A549 (cell line): ENCODE results near the gene KATNAL1. TPM values are rescaled to one million over a fixed set of nuclear protein-coding genes. Genes with fewer than 3 reads are reported as not detected.

ENCODE experiments used
- ATAC-seq, 2 experiments: fragments of 200-7000 bp in 1 of 2; fragments of >200 bp in 1 of 2; cut with Nextera tagmentation in 1 of 2; cut with Tn5 transposase in 1 of 2; 3 replicates each; pipeline versions ENCODE4 v1.8.0 to v1.9.1; 2018 to 2020; ENCODE audit warnings: mild to moderate bottlenecking in 1 of 2, moderate library complexity in 1 of 2
- CTCF ChIA-PET: fragments of 300-600 bp; sonication (Branson Sonifier 250); formaldehyde crosslinking; extraction: SDS; loops from one replicate; lab custom pipeline; 2021; ENCODE audit warnings: antibody characterized with exemption, inconsistent platforms; lab: Yijun Ruan, JAX
- POLR2A ChIA-PET: fragments of 350-600 bp; formaldehyde crosslinking; extraction: SDS; loops from one replicate; lab custom pipeline; 2021; ENCODE audit warnings: antibody characterized with exemption, inconsistent platforms; lab: Yijun Ruan, JAX
- DNase-seq, 2 experiments: peaks; one replicate each; pipeline versions ENCODE4 v3.0.0 to v3.0.0-alpha.2; 2011 to 2016; ENCODE audit warnings: low read depth in 1 of 2, low spot score in 1 of 2
- FAIRE-seq: peaks from 2 replicates; lab custom pipeline; 2011; peaks lifted over from hg19 to GRCh38; lab: Jason Lieb, UNC
- H3K27ac ChIP-seq, 2 experiments: fragments of >200 bp; sonication (Bioruptor Twin); formaldehyde crosslinking; 3 replicates each; pipeline ENCODE4 v1.5.1; 2016 to 2017
- H3K4me1 ChIP-seq: fragments of >200 bp; sonication (Bioruptor Twin); formaldehyde crosslinking; 3 replicates; pipeline ENCODE4 v1.6.1; 2016
- H3K4me2 ChIP-seq: fragments of >200 bp; sonication (Bioruptor Twin); formaldehyde crosslinking; 3 replicates; pipeline ENCODE4 v1.6.1; 2016
- H3K4me3 ChIP-seq: fragments of >200 bp; sonication (Bioruptor Twin); formaldehyde crosslinking; 3 replicates; pipeline ENCODE4 v1.5.1; 2016
- H3K9me3 ChIP-seq: fragments of >200 bp; sonication (Bioruptor Twin); formaldehyde crosslinking; 3 replicates; pipeline ENCODE4 v1.6.1; 2016
- CEBPB ChIP-seq, 2 experiments: fragments of >200 bp in 1 of 2; sonication (Bioruptor Twin) in 1 of 2; formaldehyde crosslinking in 1 of 2; IDR thresholded peaks; 2 replicates each; pipeline ENCODE4 v1.6.1; 2012 to 2016
- E2F6 ChIP-seq: IDR thresholded peaks from 2 replicates; pipeline ENCODE4 v1.6.1; 2012; ENCODE audit warnings: low read depth, borderline replicate concordance
- EHF ChIP-seq: fragments of 250-450 bp; sonication (Bioruptor Pico); IDR thresholded peaks from 2 replicates; pipeline ENCODE4 v1.5.0; 2020; ENCODE audit warnings: mild to moderate bottlenecking
- EP300 ChIP-seq, 2 experiments: fragments of >200 bp; sonication (Bioruptor Twin); formaldehyde crosslinking; IDR thresholded peaks; 2 replicates in 1 of 2; 3 replicates in 1 of 2; pipeline ENCODE4 v1.6.1; 2016 to 2017
- ESRRA ChIP-seq: fragments of 150-350 bp; IDR thresholded peaks from 2 replicates; pipeline ENCODE4 v1.6.1; 2014; ENCODE audit warnings: mild to moderate bottlenecking, low read length, borderline replicate concordance
- FOSB ChIP-seq: fragments of 250-450 bp; sonication (Bioruptor Pico); IDR thresholded peaks from 2 replicates; pipeline ENCODE4 v1.5.0; 2020; ENCODE audit warnings: mild to moderate bottlenecking, moderate library complexity
- GATA3 ChIP-seq: IDR thresholded peaks from 2 replicates; pipeline ENCODE4 v1.6.1; 2012; ENCODE audit warnings: borderline replicate concordance
- HOXA7 ChIP-seq: fragments of 250-450 bp; sonication (Bioruptor Pico); IDR thresholded peaks from 2 replicates; pipeline ENCODE4 v1.5.0; 2020; ENCODE audit warnings: mild to moderate bottlenecking, moderate library complexity
- HOXB13 ChIP-seq: fragments of 250-450 bp; sonication (Bioruptor Pico); IDR thresholded peaks from 2 replicates; pipeline ENCODE4 v1.5.0; 2020; ENCODE audit warnings: low read depth, mild to moderate bottlenecking, moderate library complexity
- JUN ChIP-seq, 2 experiments: fragments of >200 bp; sonication (Bioruptor Twin); formaldehyde crosslinking; IDR thresholded peaks; 2 replicates in 1 of 2; 3 replicates in 1 of 2; pipeline ENCODE4 v1.6.1; 2016 to 2017
- JUNB ChIP-seq: fragments of >200 bp; sonication (Bioruptor Twin); formaldehyde crosslinking; IDR thresholded peaks from 2 replicates; pipeline ENCODE4 v1.6.1; 2016
- KDM1A ChIP-seq: fragments of 200-600 bp; sonication (generic); IDR thresholded peaks from 2 replicates; pipeline ENCODE4 v1.6.1; 2016; ENCODE audit warnings: low read depth, mild to moderate bottlenecking
- MYC ChIP-seq: IDR thresholded peaks from 2 replicates; pipeline ENCODE4 v1.6.1; 2012; ENCODE audit warnings: mild to moderate bottlenecking, inconsistent platforms, low read length, improper control_type of control experiment, borderline replicate concordance
- POLR2A ChIP-seq: IDR thresholded peaks from 2 replicates; pipeline ENCODE4 v1.6.1; 2012; ENCODE audit warnings: mild to moderate bottlenecking, low read length
- RAD21 ChIP-seq, 2 experiments: fragments of >200 bp in 1 of 2; sonication (Bioruptor Twin) in 1 of 2; formaldehyde crosslinking in 1 of 2; IDR thresholded peaks in 1 of 2; conservative IDR thresholded peaks in 1 of 2; 2 replicates in 1 of 2; 3 replicates in 1 of 2; pipeline ENCODE4 v1.6.1; 2012 to 2018; ENCODE audit warnings: inconsistent platforms in 1 of 2
- RCOR1 ChIP-seq: fragments of 150-350 bp; IDR thresholded peaks from 2 replicates; pipeline ENCODE4 v1.6.1; 2014; ENCODE audit warnings: antibody characterized with exemption, low read length, low read depth
- SMC3 ChIP-seq: fragments of >200 bp; sonication (Bioruptor Twin); formaldehyde crosslinking; IDR thresholded peaks from 3 replicates; pipeline ENCODE4 v1.6.1; 2018; ENCODE audit warnings: inconsistent platforms
- TP53 ChIP-seq: fragments of 250-450 bp; sonication (Bioruptor Pico); IDR thresholded peaks from 2 replicates; pipeline ENCODE4 v1.5.0; 2021; ENCODE audit warnings: mild to moderate bottlenecking, moderate library complexity
- USF2 ChIP-seq: fragments of 450-650 bp; IDR thresholded peaks from 2 replicates; pipeline ENCODE4 v1.6.1; 2014; ENCODE audit warnings: antibody characterized with exemption
- WGBS: methylation state at CpG from one replicate; pipeline ENCODE4 v1.1.6; 2017; ENCODE audit errors: missing lambda C conversion rate; 5-methylcytosine and 5-hydroxymethylcytosine counted together
- polyA plus RNA-seq, 4 experiments: library from polyadenylated mRNA; depleted of rRNA in 3 of 4; stranded (reverse); fragments of >200 nt; fragmentation: RNase III in 1 of 4; extraction: RNeasy Plus Mini Kit Qiagen cat#74134 plus additional on column Dnase treatment in 1 of 4; gene quantifications; 2 replicates in 3 of 4; 3 replicates in 1 of 4; pipeline ENCODE4 v1.2.3, GENCODE V29; 2011 to 2017
- TF ChIP-seq, protein P1 (sequence below): fragments of >200 bp; sonication (Bioruptor Twin); formaldehyde crosslinking; IDR thresholded peaks from 3 replicates; pipeline ENCODE4 v1.5.1; 2016

The KATNAL1 gene
- polyA plus RNA-seq, 2 of the 4 experiments (the other 2 are of a cell fraction), result 7.9 to 10.5 TPM

GRCh38 chr13:30354493-30355383 is 47.4 kb upstream of the KATNAL1 start:
- no peak for FAIRE-seq
- Histone ChIP-seq H3K4me2 (no peak overlapping the region), H3K27ac (no peak overlapping the region)
- TF ChIP-seq GATA3, result no peak
- TF ChIP-seq EP300 (IDR thresholded peaks at IDR 0.05), result no peak
- TF ChIP-seq SMC3, result no peak
- no peak for TF ChIP-seq POLR2A
- no peak for TF ChIP-seq EHF
- TF ChIP-seq HOXB13, result no peak
- no peak for TF ChIP-seq RAD21 (conservative IDR thresholded peaks at IDR 0.05 in 1 of 2, IDR thresholded peaks at IDR 0.05 in 1 of 2)
- TF ChIP-seq RCOR1, result no peak
- TF ChIP-seq E2F6, result no peak
- no peak for TF ChIP-seq JUNB
- no peak for TF ChIP-seq CEBPB (IDR thresholded peaks at IDR 0.05)
- TF ChIP-seq HOXA7, result no peak
- TF ChIP-seq, protein P1, sequence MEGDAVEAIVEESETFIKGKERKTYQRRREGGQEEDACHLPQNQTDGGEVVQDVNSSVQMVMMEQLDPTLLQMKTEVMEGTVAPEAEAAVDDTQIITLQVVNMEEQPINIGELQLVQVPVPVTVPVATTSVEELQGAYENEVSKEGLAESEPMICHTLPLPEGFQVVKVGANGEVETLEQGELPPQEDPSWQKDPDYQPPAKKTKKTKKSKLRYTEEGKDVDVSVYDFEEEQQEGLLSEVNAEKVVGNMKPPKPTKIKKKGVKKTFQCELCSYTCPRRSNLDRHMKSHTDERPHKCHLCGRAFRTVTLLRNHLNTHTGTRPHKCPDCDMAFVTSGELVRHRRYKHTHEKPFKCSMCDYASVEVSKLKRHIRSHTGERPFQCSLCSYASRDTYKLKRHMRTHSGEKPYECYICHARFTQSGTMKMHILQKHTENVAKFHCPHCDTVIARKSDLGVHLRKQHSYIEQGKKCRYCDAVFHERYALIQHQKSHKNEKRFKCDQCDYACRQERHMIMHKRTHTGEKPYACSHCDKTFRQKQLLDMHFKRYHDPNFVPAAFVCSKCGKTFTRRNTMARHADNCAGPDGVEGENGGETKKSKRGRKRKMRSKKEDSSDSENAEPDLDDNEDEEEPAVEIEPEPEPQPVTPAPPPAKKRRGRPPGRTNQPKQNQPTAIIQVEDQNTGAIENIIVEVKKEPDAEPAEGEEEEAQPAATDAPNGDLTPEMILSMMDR, result no peak
- no peak for TF ChIP-seq ESRRA
- no peak for TF ChIP-seq TP53
- TF ChIP-seq, all 56 proteins: peak for 0
- H3K4me3 ChIP-seq, result no peak overlapping the region
- ATAC-seq, result no peak
- ChIA-PET CTCF (interaction anchor here (0.6 to 0.8 kb wide), 2 partner anchors 222 to 775 kb away, joined by 3 read pairs; no protein-coding TSS in a partner anchor), POLR2A (no interaction called here)
- peaks cover 8% of the 10 kb centered on the region; the same call in 1 of the 3 replicates for H3K9me3 ChIP-seq
- no peaks in the 10 kb centered on the region for H3K4me1 ChIP-seq
- DNase-seq, result no peak
- 78% methylated on average over 17 of the region's 17 CpGs for WGBS

GRCh38 chr13:30353471-30354215 is 46.3 kb upstream of the KATNAL1 start:
- no peak for DNase-seq
- TF ChIP-seq USF2, result no peak
- no peak for TF ChIP-seq MYC
- TF ChIP-seq FOSB (CRISPR knock-in tag), result no peak
- no peak for TF ChIP-seq KDM1A
- no peak for TF ChIP-seq JUN (IDR thresholded peaks at IDR 0.05)
- no peak for ATAC-seq
- no peak for FAIRE-seq
- 46% methylated on average over 4 of the region's 4 CpGs for WGBS
- Histone ChIP-seq H3K4me3 (no peak overlapping the region), H3K4me2 (no peak overlapping the region), H3K9me3 (peaks cover 8% of the 10 kb centered on the region; the same call in 1 of the 3 replicates), H3K27ac (no peak overlapping the region), H3K4me1 (no peaks in the 10 kb centered on the region)
- ChIA-PET POLR2A (no interaction called here), CTCF (interaction anchor here (0.6 to 0.8 kb wide), 3 partner anchors 164 to 776 kb away, joined by 3 read pairs; no protein-coding TSS in a partner anchor)
